Raji (cell line): Measurements from ENCODE around the gene CLEC19A.

Experiments used
- POLR2A ChIP-seq: IDR thresholded peaks from 2 replicates; pipeline ENCODE4 v1.6.1; 2011; ENCODE audit warnings: low read depth, low read length, control low read depth; ENCODE audit not compliant: insufficient read depth

The CLEC19A gene

DNA sequence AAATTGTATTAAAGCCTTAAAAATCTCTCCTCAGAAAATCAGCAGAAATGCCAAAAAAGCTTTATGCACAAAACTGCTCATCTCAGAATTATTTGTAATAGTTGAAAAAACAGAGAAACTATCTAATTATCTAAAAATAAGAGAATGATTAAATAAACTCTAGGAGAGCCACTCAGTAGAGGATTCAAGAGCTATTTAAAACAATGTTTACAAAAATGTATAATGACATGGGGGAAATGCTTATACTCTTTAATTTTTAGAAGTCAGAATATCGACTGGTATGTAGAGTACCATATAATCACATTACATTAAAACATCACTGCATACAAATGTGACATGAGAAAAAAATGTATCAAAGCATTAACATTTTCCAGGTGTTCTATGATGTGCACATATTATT is 11.9 kb downstream of the CLEC19A start:
- TF ChIP-seq POLR2A = no peak

- no peak for TF ChIP-seq POLR2A
These were observed 14.0 kb downstream of the CLEC19A start for GRCh38 chr16:19299565-19299964.

DNA sequence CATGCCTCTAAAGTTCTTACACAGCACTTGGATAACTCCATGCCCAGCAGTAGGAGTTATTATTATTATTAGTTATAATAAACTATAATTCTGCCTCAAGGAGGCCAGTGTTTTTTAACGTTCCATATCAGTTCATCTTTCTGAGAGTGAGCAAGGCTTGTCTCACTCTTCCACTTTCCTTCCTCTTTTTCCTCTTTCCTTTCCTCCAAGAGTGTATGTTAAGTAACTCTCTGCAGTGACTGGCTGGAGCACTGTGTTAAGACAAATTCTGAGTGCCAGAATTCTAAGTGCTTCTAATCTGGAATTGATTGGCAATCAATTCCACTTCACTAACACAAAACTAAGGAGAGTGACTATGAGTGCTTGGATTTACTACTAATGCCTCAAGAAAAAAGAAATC is 16.4 kb downstream of the CLEC19A start:
- no peak for TF ChIP-seq POLR2A

DNA sequence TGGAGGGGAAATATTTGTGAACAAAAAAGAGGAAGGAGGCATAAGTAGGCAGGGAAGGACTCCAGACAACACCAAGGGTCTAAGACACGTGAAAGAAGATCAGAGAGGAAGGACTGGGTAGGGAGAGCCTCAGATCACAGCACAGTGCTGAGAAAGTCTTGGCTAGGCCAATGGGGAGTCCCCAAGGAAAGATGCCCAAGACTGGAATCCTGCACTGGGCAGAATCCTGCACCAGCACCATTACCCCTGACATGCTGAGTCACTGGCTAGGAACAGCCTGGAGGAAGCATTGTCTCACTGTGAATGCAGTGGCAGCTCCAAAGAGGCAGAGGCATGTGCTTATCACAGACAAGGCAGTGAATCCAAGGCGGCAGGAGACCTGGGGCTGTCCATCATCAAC is 19.2 kb downstream of the CLEC19A start:
- no peak for TF ChIP-seq POLR2A

DNA sequence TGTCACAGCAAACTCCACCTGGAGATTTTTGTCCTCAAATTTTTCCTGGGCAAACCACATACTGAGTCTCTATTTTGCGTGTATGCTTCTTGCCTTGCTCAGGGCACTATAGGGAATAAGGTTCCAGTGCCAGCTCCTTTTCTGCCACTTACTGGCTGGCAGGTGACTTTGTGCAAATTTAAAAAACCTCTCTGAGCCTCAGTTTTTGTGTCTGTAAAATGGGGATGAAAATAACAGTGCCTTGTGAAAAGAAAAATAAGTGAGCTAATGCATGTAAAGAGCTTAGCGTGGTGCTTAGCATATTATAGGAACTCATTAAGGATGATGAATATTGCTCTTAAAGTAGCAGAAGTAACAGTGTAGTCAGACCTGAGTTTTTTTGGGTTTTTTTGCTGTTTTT is 19.9 kb downstream of the CLEC19A start:
- no peak for TF ChIP-seq POLR2A

DNA sequence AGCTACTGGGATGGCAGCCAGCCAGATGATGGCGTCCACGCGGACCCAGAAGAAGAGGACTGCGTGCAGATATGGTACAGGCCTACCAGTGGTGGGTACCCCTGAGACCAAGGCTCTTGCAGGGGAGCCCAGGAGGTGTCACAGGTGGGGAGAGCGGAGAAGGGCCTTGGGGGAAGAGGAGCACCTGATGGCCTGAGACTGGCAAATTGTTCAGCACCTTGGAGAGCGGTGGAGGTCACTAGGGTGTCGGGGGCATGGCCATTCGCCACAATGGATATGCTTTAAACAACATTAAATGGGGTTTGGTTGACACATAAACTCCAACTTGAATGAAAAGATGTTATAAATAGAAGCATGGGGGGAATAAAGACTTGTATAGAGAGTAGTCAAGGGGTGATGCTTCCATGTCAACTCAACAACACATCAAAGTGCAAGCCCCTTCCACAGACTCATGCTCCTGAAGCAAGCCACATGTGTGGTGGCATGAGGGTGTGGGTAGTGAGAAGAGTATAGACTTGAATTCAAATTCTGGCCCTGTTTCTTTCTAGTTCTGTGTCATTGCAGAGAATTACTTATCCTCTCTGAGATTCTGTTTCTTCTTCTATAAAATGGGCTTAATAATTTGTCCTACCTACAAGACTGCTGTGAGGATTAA is 22.2 kb downstream of the CLEC19A start:
- TF ChIP-seq POLR2A = no peak

DNA sequence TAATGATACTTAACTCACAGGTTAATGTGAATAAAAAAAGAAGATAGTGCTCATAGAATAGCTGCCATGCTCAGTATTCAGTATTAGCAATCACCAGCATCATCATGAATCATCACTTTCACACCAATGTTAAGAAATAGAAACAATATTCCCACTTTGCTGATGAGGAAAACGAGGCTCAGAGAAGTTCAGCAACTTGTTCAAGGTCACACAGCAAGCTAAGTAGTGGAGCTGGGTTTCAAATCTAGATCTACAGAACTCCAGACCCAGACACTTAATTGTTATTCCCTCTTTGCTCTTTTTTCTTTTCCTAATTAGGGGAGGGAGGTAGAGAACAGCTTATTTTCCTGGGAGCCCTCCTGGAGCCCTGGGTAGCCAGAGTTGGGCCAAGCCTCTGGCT is 22.9 kb downstream of the CLEC19A start:
- no peak for TF ChIP-seq POLR2A

DNA sequence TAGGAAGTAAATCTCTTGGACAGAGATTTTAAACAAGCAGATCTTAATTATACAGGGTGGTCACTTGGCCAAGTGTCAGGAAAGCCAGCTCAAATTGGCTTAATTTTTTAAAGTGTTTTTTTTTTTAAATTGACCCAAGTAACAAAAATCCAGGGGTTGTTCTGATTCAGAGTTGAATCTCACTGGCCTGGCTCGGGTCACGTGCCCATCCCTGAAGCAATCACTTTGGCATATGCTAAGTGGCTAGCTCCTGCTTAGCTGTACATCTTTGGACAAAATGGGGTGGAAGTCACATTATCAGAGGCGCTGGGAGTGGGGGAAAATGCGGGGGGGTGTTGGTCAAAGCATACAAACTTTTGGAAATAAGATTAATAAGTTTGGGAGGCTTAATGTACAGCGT is 23.6 kb downstream of the CLEC19A start:
- no peak for TF ChIP-seq POLR2A

- TF ChIP-seq POLR2A = no peak
These were observed 29.3 kb downstream of the CLEC19A start for GRCh38 chr16:19314718-19315425.

GRCh38 chr16:19315889-19316433 is 30.4 kb downstream of the CLEC19A start:
- TF ChIP-seq POLR2A = no peak

- no peak for TF ChIP-seq POLR2A
These were observed 31.3 kb downstream of the CLEC19A start for GRCh38 chr16:19316846-19317245.

GRCh38 chr16:19323596-19323995 is 38.1 kb downstream of the CLEC19A start:
- no peak for TF ChIP-seq POLR2A

DNA sequence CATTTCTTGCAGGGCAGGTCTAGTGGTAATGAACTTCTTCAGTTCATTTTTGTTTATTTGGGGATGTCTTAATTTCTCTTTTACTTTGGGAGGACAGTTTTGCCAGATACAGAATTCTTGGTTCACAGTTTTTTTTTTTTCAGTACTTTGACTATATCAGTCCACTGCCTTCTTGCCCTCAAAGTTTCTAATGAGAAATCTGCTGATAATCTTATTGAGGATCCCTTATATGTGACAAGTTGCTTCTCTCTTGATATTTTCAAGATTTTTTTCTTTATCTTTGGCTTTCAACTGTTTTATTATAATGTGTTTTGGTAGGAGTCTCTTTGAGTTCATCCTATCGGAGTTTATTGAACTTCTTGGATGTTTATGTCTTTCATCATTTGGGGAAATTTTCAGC is 42.8 kb downstream of the CLEC19A start:
- TF ChIP-seq POLR2A = no peak

GRCh38 chr16:19329932-19330331 is 44.4 kb downstream of the CLEC19A start:
- TF ChIP-seq POLR2A = no peak

DNA sequence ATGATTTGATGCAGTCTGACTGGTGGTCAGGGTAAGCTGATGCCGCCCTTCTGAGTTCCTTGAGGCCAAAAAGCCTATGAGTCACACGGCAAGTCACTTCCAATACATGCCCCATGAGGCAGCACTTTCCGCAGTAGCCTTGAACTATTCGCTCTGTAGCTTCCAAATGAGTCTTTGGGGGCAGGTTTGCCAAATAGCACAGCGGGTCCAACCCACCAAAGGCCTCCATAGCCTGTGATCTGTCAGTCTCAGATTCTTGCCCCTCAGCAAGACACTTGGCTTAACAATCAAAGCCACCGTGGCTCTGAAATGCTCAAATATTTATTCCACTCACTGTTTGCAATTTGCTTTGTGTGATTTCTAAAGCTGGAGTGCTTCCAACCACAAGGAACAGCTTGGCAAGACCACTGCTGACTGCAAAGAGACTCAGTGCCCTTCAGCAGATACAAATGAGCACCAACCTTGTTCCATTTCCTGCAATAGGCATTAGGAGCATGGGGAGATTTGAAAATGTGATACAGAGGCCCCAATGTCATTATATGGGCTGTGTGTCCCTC is 45.4 kb downstream of the CLEC19A start:
- no peak for TF ChIP-seq POLR2A

GRCh38 chr16:19331794-19332193 is 46.3 kb downstream of the CLEC19A start:
- no peak for TF ChIP-seq POLR2A
